Renal cortical epithelial cell (primary cell): ENCODE measurements around the gene PUS10. TPM values are rescaled to one million over a fixed set of nuclear protein-coding genes. Genes with fewer than 3 reads are reported as not detected.
"Not testable (repeated sequence)": the region's sequence is repeated elsewhere in the genome, so short reads cannot be mapped to it uniquely, and the experiment has no call there.

Experiments
- DNase-seq: peaks from one replicate; pipeline ENCODE4 v3.0.0-alpha.2; 2011; ENCODE audit warnings: low read depth
- total RNA-seq: library from RNA; depleted of rRNA; stranded (reverse); fragments of >200 nt; gene quantifications from 2 replicates; pipeline ENCODE4 v1.2.3, GENCODE V29; 2014

PUS10 gene
- total RNA-seq, 1 donor from 2014 or later: 10.9 TPM

- DNase-seq: no peak
These were observed 83.8 kb downstream of the PUS10 start for GRCh38 chr2:60934165-60934722.

GRCh38 chr2:60932954-60933353 lies 85.1 kb downstream of the PUS10 start:
- DNase-seq: no peak

GRCh38 chr2:60932061-60932460 lies 86.0 kb downstream of the PUS10 start:
- not testable (repeated sequence) for DNase-seq

- DNase-seq: peak; percentile 17
These were observed 91.1 kb downstream of the PUS10 start for GRCh38 chr2:60926741-60927552.

- peak; percentile 13 for DNase-seq
These were observed 91.9 kb downstream of the PUS10 start for GRCh38 chr2:60925994-60926740.

GRCh38 chr2:60907329-60907728 lies 110.7 kb downstream of the PUS10 start:
- DNase-seq: no peak

GRCh38 chr2:60906395-60906794 lies 111.7 kb downstream of the PUS10 start:
- DNase-seq: no peak

- not testable (repeated sequence) for DNase-seq
These were observed 112.2 kb downstream of the PUS10 start for GRCh38 chr2:60905867-60906266.

GRCh38 chr2:60901296-60901695 lies 116.8 kb downstream of the PUS10 start:
- not testable (repeated sequence) for DNase-seq

- no peak for DNase-seq
These were observed 118.2 kb downstream of the PUS10 start for GRCh38 chr2:60899892-60900249.

- DNase-seq: no peak
These were observed 118.7 kb downstream of the PUS10 start for GRCh38 chr2:60899230-60899891.

- DNase-seq: no peak
These were observed 119.5 kb downstream of the PUS10 start for GRCh38 chr2:60898567-60898966.

Other genes starting within 250 kb of the PUS10 start
- gene REL, start 136.7 kb downstream of the PUS10 start, total RNA-seq: 6.9 and 12.4 TPM in 2 replicates
- 42.5 and 57.5 TPM in 2 replicates for gene PEX13, start 535 bp downstream of the PUS10 start, total RNA-seq
- 14.6 and 21.3 TPM in 2 replicates for gene SANBR, start 47.6 kb upstream of the PUS10 start, total RNA-seq
- gene C2orf74, start 143.9 kb upstream of the PUS10 start, total RNA-seq: 6.8 and 26.7 TPM in 2 replicates